ENCODE measurements around the gene PTGER1.
"Not testable (repeated sequence)": the region's sequence is repeated elsewhere in the genome, so short reads cannot be mapped to it uniquely, and the experiment has no call there.

PTGER1 gene

GRCh38 chr19:14512406-14512961, 37.3 kb upstream of the PTGER1 start:
- H3K27ac ChIP-seq = peak overlapping the region; percentile 100
- ChIA-PET POLR2A (ENCODE audit: low non-redundant PET) (interaction anchor here (0.6 kb wide), 1 partner anchor 59 kb away, joined by 3 read pairs; no protein-coding TSS in a partner anchor), CTCF (interaction anchor here (0.5 to 0.6 kb wide), 3 partner anchors 56 to 162 kb away, joined by 3 to 6 read pairs (median 4); no protein-coding TSS in a partner anchor)

DNA sequence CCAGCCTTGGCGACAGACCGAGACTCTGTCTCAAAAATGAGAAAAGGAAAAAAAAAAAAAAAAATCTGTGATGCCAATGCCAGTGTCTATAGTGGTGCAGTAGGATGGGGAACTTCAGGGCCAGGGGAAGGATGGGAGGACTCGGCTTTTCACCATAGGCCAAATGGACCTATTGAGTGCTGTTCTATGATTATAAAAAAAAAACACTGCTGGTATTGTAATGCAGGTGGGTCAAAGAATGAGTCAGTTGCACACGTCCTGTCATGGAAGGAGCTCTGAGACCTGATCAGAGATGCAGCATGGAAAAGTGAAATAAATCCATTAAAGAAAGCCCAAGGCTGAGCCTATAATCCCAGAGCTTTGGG, 36.1 kb upstream of the PTGER1 start:
- ChIA-PET POLR2A (ENCODE audit: low non-redundant PET) (no interaction called here), CTCF (interaction anchor here (0.7 kb wide), 1 partner anchor 1233 kb away, joined by 6 read pairs; no protein-coding TSS in a partner anchor)
- no peak for DNase-seq (ENCODE audit: low spot score)
- no peak for TF ChIP-seq CTCF (conservative IDR thresholded peaks at IDR 0.05; ENCODE audit: low read depth)
- H3K27ac ChIP-seq = peak overlapping the region; percentile 100

More at GRCh38 chr19:14512406-14512961, 37.3 kb upstream of the PTGER1 start:
- no peak for TF ChIP-seq CTCF (conservative IDR thresholded peaks at IDR 0.05; ENCODE audit: low read depth)
- no peak for DNase-seq (ENCODE audit: low spot score)

DNA sequence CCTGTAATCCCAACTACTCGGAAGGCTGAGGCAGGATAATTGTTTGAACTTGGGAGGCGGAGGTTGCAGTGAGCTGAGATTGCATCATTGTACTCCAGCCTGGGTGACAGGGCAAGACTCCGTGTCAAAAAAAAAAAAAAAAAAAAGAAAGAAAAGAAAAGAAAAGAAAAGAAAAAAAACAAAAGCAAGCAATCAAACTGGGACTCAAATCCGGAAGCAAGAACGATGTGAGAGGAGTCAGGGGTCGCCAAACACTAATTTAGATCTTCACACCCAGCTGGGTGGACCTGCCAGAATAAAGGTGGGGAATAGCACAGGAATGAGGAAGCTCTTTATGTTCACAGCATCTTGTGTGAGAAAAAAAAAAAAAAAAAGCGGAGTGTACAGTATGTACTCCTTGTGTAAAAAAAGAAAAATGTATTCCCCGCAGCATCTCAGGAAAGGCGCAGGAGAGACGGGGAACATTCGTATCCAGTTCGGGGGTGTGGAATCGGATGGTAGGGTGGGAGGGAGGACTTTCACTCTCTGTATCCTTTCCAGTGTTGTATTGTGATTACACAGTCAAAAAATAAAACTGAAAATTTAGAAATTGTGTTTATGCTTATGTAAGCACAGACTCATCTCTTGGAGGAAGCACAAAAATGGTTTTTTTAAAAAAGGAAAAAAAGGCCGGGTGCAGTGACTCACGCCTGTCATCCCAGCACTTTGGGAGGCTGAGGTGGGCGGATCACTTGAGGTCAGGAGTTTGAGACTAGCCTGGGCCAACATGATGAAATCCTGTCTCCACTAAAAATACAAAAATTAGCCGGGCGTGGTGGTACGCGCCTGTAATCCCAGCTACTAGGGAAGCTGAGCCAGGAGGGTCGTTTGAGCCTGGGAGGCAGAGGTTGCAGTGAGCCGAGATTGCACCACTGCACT, 35.4 kb upstream of the PTGER1 start:
- POLR2A ChIA-PET (ENCODE audit: low non-redundant PET) = interaction anchor here (0.7 to 0.8 kb wide), 2 partner anchors 8 to 10 kb away, joined by 3 to 6 read pairs; partner anchors contain the start of gene DNAJB1
- DNase-seq (ENCODE audit: low spot score) = no peak
- CTCF ChIA-PET = interaction anchor here (0.6 to 0.9 kb wide), 3 partner anchors 30 to 50 kb away, joined by 3 to 4 read pairs (median 3); no protein-coding TSS in a partner anchor
- no peak for TF ChIP-seq CTCF (conservative IDR thresholded peaks at IDR 0.05; ENCODE audit: low read depth)
- peak overlapping the region; percentile 100 for H3K27ac ChIP-seq

DNA sequence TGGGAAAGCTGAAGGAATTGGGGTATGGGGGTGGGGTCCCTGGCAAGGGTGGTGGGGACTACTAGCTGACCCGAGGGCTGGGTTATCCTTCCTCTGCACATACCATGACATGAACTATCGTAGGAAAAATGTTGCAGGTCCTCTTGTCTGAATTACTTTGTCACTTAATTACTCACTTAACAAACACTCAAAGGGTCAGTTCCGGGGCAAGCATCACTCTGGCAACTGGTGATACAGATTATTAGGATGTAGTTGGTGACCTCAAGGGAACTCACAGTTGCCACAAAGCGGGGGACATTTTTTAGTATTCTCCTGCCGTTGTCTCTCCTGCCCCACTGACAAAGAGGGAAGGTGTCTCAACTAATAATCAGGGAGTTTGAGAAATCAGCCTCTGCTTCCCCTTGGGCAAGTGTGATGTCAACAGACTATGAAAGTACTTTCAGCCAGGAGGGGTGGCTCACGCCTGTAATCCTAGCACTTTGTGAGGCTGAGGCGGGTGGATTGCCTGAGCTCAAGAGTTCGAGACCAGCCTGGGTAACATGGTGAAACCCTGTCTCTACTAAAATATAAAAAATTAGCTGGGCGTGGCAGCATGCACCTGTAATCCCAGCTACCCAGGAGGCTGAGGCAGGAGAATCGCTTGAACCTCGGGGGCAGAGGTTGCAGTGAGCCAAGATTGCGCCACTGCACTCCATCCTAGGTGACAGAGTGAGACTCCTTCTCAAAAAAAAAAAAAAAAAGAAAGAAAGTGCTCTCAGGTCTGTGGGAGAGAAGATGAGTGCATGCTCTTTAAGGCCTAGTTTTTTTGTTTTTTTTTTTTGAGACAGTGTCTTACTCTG, 32.8 kb upstream of the PTGER1 start:
- H3K27ac ChIP-seq = peak overlapping the region; percentile 100
- ChIA-PET CTCF (interaction anchor here (0.7 kb wide), 1 partner anchor 9 kb away, joined by 3 read pairs; no protein-coding TSS in a partner anchor), POLR2A (ENCODE audit: low non-redundant PET) (interaction anchor here (0.7 kb wide), 2 partner anchors 49 to 644 kb away, joined by 3 to 9 read pairs; no protein-coding TSS in a partner anchor)
- no peak for DNase-seq (ENCODE audit: low spot score)
- TF ChIP-seq CTCF (conservative IDR thresholded peaks at IDR 0.05; ENCODE audit: low read depth) = no peak

- CTCF ChIA-PET = interaction anchor here (0.6 to 1.0 kb wide), 9 partner anchors 8 to 540 kb away, joined by 3 to 9 read pairs (median 3); partner anchors contain the start of gene GIPC1
- POLR2A ChIA-PET (ENCODE audit: low non-redundant PET) = interaction anchor here (0.5 to 2.0 kb wide), 3 partner anchors 9 to 13 kb away, joined by 3 to 7 read pairs (median 6); partner anchors contain the start of gene DNAJB1
- peak; percentile 92 for TF ChIP-seq CTCF (conservative IDR thresholded peaks at IDR 0.05; ENCODE audit: low read depth)
- peak; percentile 89 for DNase-seq (ENCODE audit: low spot score)
- H3K27ac ChIP-seq = peak overlapping the region; percentile 100
These were observed 30.5 kb upstream of the PTGER1 start for GRCh38 chr19:14505488-14506239.

- CTCF ChIA-PET = interaction anchor here (0.5 to 0.8 kb wide), 4 partner anchors 13 to 204 kb away, joined by 3 to 7 read pairs (median 3); no protein-coding TSS in a partner anchor
- POLR2A ChIA-PET (ENCODE audit: low non-redundant PET) = interaction anchor here (0.6 to 1.8 kb wide), 3 partner anchors 9 to 31 kb away, joined by 4 to 7 read pairs (median 5); partner anchors contain the start of gene DNAJB1
These were observed 29.4 kb upstream of the PTGER1 start for GRCh38 chr19:14504575-14504974.

More at GRCh38 chr19:14504575-14504974, 29.4 kb upstream of the PTGER1 start:
- not testable (repeated sequence) for DNase-seq (ENCODE audit: low spot score)
- peak overlapping the region; percentile 100 for H3K27ac ChIP-seq

Data from RWPE1 (cell line).